ENCODE measurements around the gene SPATA13. TPM values are rescaled to one million over a fixed set of nuclear protein-coding genes. Genes with fewer than 3 reads are reported as not detected.

The SPATA13 gene
- total and polyA plus RNA-seq, 2 donors (not counting 3 experiments of a cell fraction or from before 2014, with no cell fraction given): 6.6 to 12.9 TPM

GRCh38 chr13:24355103-24355502 is 194.6 kb downstream of the SPATA13 start:
- TF ChIP-seq, protein P1, sequence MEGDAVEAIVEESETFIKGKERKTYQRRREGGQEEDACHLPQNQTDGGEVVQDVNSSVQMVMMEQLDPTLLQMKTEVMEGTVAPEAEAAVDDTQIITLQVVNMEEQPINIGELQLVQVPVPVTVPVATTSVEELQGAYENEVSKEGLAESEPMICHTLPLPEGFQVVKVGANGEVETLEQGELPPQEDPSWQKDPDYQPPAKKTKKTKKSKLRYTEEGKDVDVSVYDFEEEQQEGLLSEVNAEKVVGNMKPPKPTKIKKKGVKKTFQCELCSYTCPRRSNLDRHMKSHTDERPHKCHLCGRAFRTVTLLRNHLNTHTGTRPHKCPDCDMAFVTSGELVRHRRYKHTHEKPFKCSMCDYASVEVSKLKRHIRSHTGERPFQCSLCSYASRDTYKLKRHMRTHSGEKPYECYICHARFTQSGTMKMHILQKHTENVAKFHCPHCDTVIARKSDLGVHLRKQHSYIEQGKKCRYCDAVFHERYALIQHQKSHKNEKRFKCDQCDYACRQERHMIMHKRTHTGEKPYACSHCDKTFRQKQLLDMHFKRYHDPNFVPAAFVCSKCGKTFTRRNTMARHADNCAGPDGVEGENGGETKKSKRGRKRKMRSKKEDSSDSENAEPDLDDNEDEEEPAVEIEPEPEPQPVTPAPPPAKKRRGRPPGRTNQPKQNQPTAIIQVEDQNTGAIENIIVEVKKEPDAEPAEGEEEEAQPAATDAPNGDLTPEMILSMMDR (IDR thresholded peaks at IDR 0.05; ENCODE audit: extremely low read depth in 1 of 2, insufficient read depth in 1 of 2, low read depth in 1 of 2, low read length in 2 of 2): no peak
- TF ChIP-seq MAX (IDR thresholded peaks at IDR 0.05; ENCODE audit: insufficient read depth, insufficient read length) (no peak), EZH2 (IDR thresholded peaks at IDR 0.05; ENCODE audit: borderline replicate concordance, low read depth, low read length, severe bottlenecking) (no peak), FOS (IDR thresholded peaks at IDR 0.05; ENCODE audit: borderline replicate concordance, insufficient read depth, low read length) (no peak), POLR2AphosphoS5 (IDR thresholded peaks at IDR 0.05; ENCODE audit: insufficient read depth, low read depth, low read length) (no peak), JUN (IDR thresholded peaks at IDR 0.05; ENCODE audit: borderline replicate concordance, insufficient read depth, insufficient read length, low read depth) (no peak), GATA2 (IDR thresholded peaks at IDR 0.05; ENCODE audit: insufficient read depth, insufficient read length, low read depth, low read length) (no peak), MYC (IDR thresholded peaks at IDR 0.05; ENCODE audit: low read depth, low read length) (no peak), POLR2A (IDR thresholded peaks at IDR 0.05; ENCODE audit: low read depth, low read length) (no peak)
- no peaks in the 10 kb centered on the region for H3K9me3 ChIP-seq (replicated peaks; ENCODE audit: control insufficient read depth, insufficient read depth, low read length)
- H3K27me3 ChIP-seq (ENCODE audit: control insufficient read depth in 2 of 2, insufficient read depth in 2 of 2, low read length in 2 of 2): no peaks in the 10 kb centered on the region
- FAIRE-seq (no peak), DNase-seq (ENCODE audit: low read depth, low spot score) (no peak)
- no peak overlapping the region for H2AFZ ChIP-seq (ENCODE audit: low read depth, low read length)
- BruUV-seq (replicated peaks): no TSS peak
- H3K79me2 ChIP-seq (ENCODE audit: control insufficient read depth, insufficient read depth, low read length): no peaks in the 10 kb centered on the region
- no peak overlapping the region for H3K27ac ChIP-seq (ENCODE audit: insufficient read depth, low read depth, low read length)
- no peaks in the 10 kb centered on the region for H3K4me1 ChIP-seq (ENCODE audit: control insufficient read depth, extremely low read depth, insufficient read depth, low read length)
- no peaks in the 10 kb centered on the region for H3K36me3 ChIP-seq (ENCODE audit: control insufficient read depth in 2 of 2, extremely low read depth in 1 of 2, insufficient read depth in 2 of 2, low read length in 2 of 2)
- H3K9ac ChIP-seq (replicated peaks; ENCODE audit: extremely low read depth, insufficient read depth, low read length): no peak overlapping the region
- H3K4me2 ChIP-seq (ENCODE audit: insufficient read depth, low read length): no peak overlapping the region
- POLR2A ChIA-PET: no interaction called here
- no peaks in the 10 kb centered on the region for H4K20me1 ChIP-seq (replicated peaks; ENCODE audit: control insufficient read depth, extremely low read depth, insufficient read depth, low read length)
- H3K9me1 ChIP-seq (replicated peaks; ENCODE audit: control insufficient read depth, extremely low read depth, insufficient read depth, low read length): no peaks in the 10 kb centered on the region
- intact Hi-C loops (cut with micrococcal nuclease): no loop called here
- CTCF ChIA-PET: no interaction called here
- H3K4me3 ChIP-seq (replicated peaks in 1 of 3; ENCODE audit: insufficient read depth in 1 of 3, low read depth in 1 of 3, low read length in 3 of 3): no peak overlapping the region
- dilution Hi-C loops (cut with MboI; ENCODE audit: extremely low pct_ligation_motif_present, low sequenced_read_pairs): no loop called here

Measured in endothelial cell of umbilical vein (primary cell).